Ishikawa (cell line): ENCODE measurements around the gene ZNF585A.

ENCODE experiments used
- CEBPB ChIP-seq: IDR thresholded peaks from 2 replicates; pipeline ENCODE4 v1.6.1; 2012
- EGR1 ChIP-seq: IDR thresholded peaks from 2 replicates; pipeline ENCODE4 v1.6.1; 2012
- EP300 ChIP-seq: IDR thresholded peaks from 2 replicates; pipeline ENCODE4 v1.6.1; 2012; ENCODE audit warnings: borderline replicate concordance
- FOXM1 ChIP-seq: IDR thresholded peaks from 2 replicates; pipeline ENCODE4 v1.6.1; 2012; ENCODE audit warnings: low read depth, borderline replicate concordance
- RAD21 ChIP-seq: IDR thresholded peaks from 2 replicates; pipeline ENCODE4 v1.6.1; 2012; ENCODE audit warnings: low read depth
- REST ChIP-seq: IDR thresholded peaks from 2 replicates; pipeline ENCODE4 v1.6.1; 2012; ENCODE audit warnings: low read depth, mild to moderate bottlenecking
- TCF12 ChIP-seq: IDR thresholded peaks from 2 replicates; pipeline ENCODE4 v1.6.1; 2012; ENCODE audit warnings: low read depth
- TEAD4 ChIP-seq: IDR thresholded peaks from 2 replicates; pipeline ENCODE4 v1.6.1; 2012
- ZBTB7A ChIP-seq: IDR thresholded peaks from 2 replicates; pipeline ENCODE4 v1.6.1; 2012; ENCODE audit warnings: low read depth

GRCh38 chr19:37114001-37114400 is 58.5 kb downstream of the ZNF585A start:
- TF ChIP-seq CEBPB (no peak), REST (no peak), RAD21 (no peak), TCF12 (no peak), FOXM1 (no peak), TEAD4 (no peak), EGR1 (no peak), ZBTB7A (no peak), EP300 (no peak)
